Astrocyte of the spinal cord (primary cell): Measurements from ENCODE around the gene SFXN4.

Experiments
- DNase-seq: peaks from one replicate; pipeline ENCODE4 v3.0.0; 2011; ENCODE audit warnings: low read depth, low spot score
- H3K4me3 ChIP-seq: 2 replicates; pipeline ENCODE4 v1.5.1; 2011; ENCODE audit warnings: low read depth, mild to moderate bottlenecking, low read length, moderate library complexity
- CTCF ChIP-seq: IDR thresholded peaks from 2 replicates; pipeline ENCODE4 v1.5.1; 2012; ENCODE audit warnings: low read depth, mild to moderate bottlenecking, low read length, inconsistent platforms
- in situ Hi-C: cut with HindIII; loops from 2 replicates; pipeline ENCODE4 v1.10.0; 2017; ENCODE audit warnings: low sequenced_read_pairs

The SFXN4 gene

GRCh38 chr10:119209035-119209735 is 43.7 kb upstream of the SFXN4 start:
- in situ Hi-C loops = no loop called here
- TF ChIP-seq CTCF = peak; percentile 93
- peak overlapping the region; percentile 81 for H3K4me3 ChIP-seq
- peak; percentile 69 for DNase-seq

GRCh38 chr10:119208553-119208940 is 43.0 kb upstream of the SFXN4 start:
- TF ChIP-seq CTCF = no peak
- DNase-seq = no peak

GRCh38 chr10:119207713-119208552 is 42.4 kb upstream of the SFXN4 start:
- in situ Hi-C loops = no loop called here
- H3K4me3 ChIP-seq = peak overlapping the region; percentile 81
- TF ChIP-seq CTCF = no peak
- peak; percentile 59 for DNase-seq

More at GRCh38 chr10:119208553-119208940, 43.0 kb upstream of the SFXN4 start:
- H3K4me3 ChIP-seq = peak overlapping the region; percentile 81
- in situ Hi-C loops = no loop called here

- TF ChIP-seq CTCF = no peak
- DNase-seq = peak; percentile 97
- peak within 1 kb of the TSS; percentile 81 for H3K4me3 ChIP-seq
- in situ Hi-C loops = no loop called here
Measured at GRCh38 chr10:119207366-119207666, 41.8 kb upstream of the SFXN4 start, which contains the start of gene GRK5. Gene GRK5 (plus strand): TSS chr10:119207571. CDS start chr10:119207918, 347 bp downstream.

GRCh38 chr10:119206603-119207365 is 41.3 kb upstream of the SFXN4 start:
- peak; percentile 46 for DNase-seq
- peak overlapping the region; percentile 46 for H3K4me3 ChIP-seq
- in situ Hi-C loops = no loop called here
- peak; percentile 49 for TF ChIP-seq CTCF

GRCh38 chr10:119205894-119206602 is 40.5 kb upstream of the SFXN4 start:
- peak overlapping the region; percentile 46 for H3K4me3 ChIP-seq
- no peak for DNase-seq
- in situ Hi-C loops = no loop called here
- no peak for TF ChIP-seq CTCF
